Fibroblast of upper back skin (primary cell): ENCODE measurements around the gene CD63.

Source experiments
- DNase-seq: peaks from one replicate; pipeline ENCODE4 v3.0.0-alpha.2; 2013

CD63 gene

GRCh38 chr12:55703901-55704761 lies 24.7 kb downstream of the CD63 start:
- no peak for DNase-seq

GRCh38 chr12:55703288-55703687 lies 25.5 kb downstream of the CD63 start:
- no peak for DNase-seq

GRCh38 chr12:55702861-55703260 lies 25.9 kb downstream of the CD63 start:
- DNase-seq, result no peak

- no peak for DNase-seq
These were observed 28.4 kb downstream of the CD63 start for GRCh38 chr12:55700255-55701018.

- DNase-seq, result no peak
These were observed 29.2 kb downstream of the CD63 start for GRCh38 chr12:55699471-55700055.

- no peak for DNase-seq
These were observed 29.8 kb downstream of the CD63 start for GRCh38 chr12:55698965-55699364.

- DNase-seq, result no peak
These were observed 30.4 kb downstream of the CD63 start for GRCh38 chr12:55698241-55698955.

GRCh38 chr12:55697686-55698085 lies 31.1 kb downstream of the CD63 start:
- DNase-seq, result no peak

GRCh38 chr12:55696796-55697462 lies 31.9 kb downstream of the CD63 start:
- DNase-seq, result no peak

GRCh38 chr12:55696141-55696540 lies 32.7 kb downstream of the CD63 start:
- DNase-seq, result no peak

GRCh38 chr12:55695349-55695748 lies 33.5 kb downstream of the CD63 start:
- DNase-seq, result no peak

- no peak for DNase-seq
These were observed 34.2 kb downstream of the CD63 start for GRCh38 chr12:55694651-55695050.

GRCh38 chr12:55694188-55694515 lies 34.7 kb downstream of the CD63 start:
- DNase-seq, result no peak

- DNase-seq, result no peak
These were observed 35.3 kb downstream of the CD63 start for GRCh38 chr12:55693323-55694187.

GRCh38 chr12:55692631-55693322 lies 36.0 kb downstream of the CD63 start:
- no peak for DNase-seq

GRCh38 chr12:55688716-55689655 lies 39.8 kb downstream of the CD63 start:
- no peak for DNase-seq

- no peak for DNase-seq
These were observed 41.1 kb downstream of the CD63 start for GRCh38 chr12:55687746-55688145.

- DNase-seq, result no peak
These were observed 42.3 kb downstream of the CD63 start for GRCh38 chr12:55686366-55687010.

- no peak for DNase-seq
These were observed 43.1 kb downstream of the CD63 start for GRCh38 chr12:55685671-55686070.
